HG03095 (cell line): ENCODE measurements around the gene MICALL2.

Experiments used
- ATAC-seq: cut with Tn5 transposase; IDR thresholded peaks from one replicate; pipeline ENCODE4 v1.9.1; 2021; ENCODE audit warnings: moderate library complexity; ENCODE audit not compliant: unreplicated experiment

MICALL2 gene

DNA sequence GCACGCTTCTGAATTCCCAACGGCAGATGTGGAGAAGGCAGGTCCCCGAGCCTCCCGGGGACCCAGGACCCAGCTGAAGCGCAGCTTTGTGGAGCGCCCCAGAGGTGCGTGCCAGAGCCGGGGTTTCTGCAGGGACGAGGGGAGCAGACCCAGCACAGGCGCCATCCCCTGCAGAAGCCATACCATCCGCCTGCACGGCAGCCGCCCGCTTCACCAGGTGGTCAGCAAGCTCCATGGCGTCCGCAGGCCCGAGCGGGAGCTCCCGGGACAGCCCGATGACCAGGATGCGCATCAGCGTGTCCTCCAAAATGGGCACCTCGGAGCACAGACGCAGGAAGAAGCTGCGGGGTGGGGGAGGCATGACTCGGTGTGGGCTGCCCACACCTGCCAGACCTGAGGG is 34.3 kb upstream of the MICALL2 start:
- ATAC-seq, result no peak

DNA sequence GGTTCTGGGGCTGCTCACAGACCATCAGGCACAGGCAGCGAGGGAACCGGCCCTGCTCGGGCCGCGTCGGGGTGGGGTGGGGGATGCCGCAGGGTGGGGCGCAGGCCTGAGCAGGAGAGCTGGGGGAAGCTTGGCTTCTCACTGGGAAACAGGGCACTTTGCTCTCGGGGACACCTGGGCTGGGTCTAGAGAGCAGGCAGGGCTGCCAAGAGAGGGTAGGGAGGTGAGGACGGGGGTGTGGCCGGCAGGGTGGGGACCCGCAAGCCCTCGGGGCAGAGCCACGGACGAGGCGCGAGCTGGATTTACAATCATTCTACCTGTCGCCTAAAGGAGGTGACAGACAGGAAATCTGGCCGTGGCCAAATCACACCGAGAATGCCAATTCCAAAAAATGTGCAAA is 33.9 kb upstream of the MICALL2 start:
- no peak for ATAC-seq

DNA sequence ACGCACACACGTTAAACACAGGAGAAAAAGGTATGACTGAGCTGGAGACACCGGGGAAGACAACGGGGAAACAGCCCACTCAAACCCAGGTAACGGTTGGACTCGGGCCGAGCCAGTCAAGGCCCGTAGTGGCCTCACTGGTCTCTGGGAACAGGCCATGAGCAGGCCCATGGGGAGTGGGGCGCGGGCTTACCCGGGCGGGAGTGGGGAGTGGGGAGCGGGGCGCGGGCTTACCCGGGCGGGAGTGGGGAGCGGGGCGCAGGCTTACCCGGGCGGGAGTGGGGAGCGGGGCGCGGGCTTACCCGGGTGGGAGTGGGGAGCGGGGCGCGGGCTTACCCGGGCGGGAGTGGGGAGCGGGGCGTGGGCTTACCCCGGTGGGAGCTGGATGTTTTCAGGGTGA is 33.4 kb upstream of the MICALL2 start:
- ATAC-seq, result no peak

DNA sequence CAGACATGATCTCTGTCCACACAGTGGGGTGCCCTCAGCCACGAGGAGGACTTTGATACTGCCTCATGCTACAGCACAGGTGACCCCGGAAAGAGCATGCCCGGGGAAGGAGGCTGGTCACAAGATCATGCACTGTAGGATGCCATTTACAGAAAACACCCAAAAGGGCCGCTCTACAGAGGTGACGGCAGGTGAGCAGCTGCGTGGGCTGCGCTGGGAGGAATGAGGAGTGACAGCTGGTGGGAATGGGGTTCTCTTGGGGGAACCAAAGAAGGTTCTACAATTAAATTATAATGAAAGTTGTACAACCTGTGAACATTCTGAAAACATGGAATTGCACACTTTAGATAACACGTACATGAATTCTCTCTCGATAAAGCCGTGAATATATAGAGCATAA is 33.0 kb upstream of the MICALL2 start:
- ATAC-seq, result no peak

DNA sequence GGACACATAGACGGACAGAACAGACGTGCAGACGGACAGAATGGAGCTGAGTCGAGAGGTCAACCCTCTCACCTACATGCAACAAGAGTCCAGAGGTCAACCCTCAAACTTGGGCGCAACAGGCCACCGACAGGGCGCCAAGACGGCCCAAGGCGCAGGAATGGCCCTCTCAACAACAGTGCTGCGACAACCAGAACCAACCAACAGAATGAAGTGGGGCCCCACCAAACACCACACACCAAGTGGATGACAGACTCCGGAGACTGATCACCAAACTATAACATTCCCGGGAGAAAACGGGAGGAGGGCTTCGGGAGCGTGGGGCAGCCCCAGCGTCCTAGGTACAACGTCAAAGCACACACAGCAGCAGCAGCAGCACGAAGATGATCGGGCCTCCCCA is 31.6 kb upstream of the MICALL2 start:
- ATAC-seq, result no peak

DNA sequence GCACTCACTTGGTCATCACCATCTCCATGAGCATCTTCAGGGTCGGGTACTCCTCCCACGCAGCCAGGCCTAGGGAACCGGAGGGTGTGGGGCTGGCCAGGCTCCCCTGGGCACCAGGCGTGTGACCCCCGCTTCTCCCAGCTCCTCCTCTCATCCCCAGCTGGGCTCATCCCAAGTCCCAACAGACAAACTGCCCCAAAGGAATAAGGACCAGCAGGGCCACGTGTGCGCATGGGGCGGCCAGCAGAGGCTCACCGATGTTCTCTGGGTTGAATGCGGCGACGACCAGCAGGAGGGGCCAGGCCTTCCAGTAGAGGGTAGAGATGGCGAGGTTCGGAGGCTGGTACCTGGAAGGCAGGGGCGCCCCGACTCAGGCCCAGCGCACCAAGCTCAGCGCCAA is 30.1 kb upstream of the MICALL2 start:
- no peak for ATAC-seq

DNA sequence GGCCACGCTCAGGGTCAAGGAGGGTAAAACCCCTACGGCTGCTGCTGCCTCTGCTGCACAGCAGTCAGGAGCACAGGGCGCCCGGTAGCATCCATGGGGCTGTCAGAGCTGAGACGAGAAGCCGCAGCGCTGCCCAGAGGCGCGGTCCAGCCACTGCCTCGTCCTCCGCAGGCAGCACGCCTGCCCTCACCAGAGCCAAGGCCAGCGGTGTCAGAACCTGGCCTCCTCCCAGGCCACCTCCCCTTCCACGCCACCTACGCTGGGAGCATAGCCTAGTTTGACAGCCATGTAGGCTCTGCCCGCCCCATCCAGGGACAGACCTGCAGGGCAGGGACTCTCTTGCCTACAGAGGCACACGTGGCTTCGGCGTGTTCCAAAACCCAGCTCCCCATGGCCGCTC is 28.7 kb upstream of the MICALL2 start:
- no peak for ATAC-seq

DNA sequence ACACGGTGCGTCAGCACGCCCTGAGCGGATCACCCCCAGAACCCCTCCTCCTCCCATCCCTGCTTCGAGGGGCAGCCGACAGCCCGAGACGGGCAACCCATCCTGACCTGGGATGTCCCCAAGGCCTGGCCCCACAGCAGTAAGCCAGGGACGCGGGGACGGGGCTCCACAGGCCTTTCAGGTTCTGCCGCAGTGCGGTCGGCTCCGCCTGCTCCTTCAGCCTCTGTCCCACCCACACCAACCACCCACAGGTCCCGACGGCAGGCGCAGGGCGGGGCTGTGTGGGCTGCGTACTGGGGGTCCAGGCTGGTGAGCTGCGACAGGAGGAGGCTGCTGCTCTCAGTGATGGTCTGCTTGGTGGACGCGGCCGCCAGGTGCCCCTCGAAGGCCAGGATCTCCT is 28.2 kb upstream of the MICALL2 start:
- ATAC-seq, result no peak

DNA sequence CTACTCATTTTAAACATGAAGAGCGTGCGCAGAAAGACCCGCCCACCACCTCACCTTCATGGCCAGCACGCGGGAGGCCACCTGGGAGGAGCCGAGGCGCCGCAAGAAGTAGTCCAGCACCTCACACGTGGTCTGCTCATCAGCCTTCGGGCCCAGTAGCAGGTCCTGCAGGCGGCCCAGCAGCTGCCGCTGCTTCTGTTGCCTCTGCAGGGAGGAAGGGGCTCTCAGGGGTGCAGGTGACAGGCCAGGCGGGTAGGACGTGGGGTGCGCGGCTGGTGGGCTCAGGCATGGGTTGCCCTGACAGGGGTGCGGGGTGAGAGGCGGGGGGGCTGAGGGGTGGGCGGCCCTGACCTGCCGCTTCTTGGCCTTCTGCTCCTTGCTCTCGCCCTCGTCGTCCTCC is 27.3 kb upstream of the MICALL2 start:
- ATAC-seq, result no peak

DNA sequence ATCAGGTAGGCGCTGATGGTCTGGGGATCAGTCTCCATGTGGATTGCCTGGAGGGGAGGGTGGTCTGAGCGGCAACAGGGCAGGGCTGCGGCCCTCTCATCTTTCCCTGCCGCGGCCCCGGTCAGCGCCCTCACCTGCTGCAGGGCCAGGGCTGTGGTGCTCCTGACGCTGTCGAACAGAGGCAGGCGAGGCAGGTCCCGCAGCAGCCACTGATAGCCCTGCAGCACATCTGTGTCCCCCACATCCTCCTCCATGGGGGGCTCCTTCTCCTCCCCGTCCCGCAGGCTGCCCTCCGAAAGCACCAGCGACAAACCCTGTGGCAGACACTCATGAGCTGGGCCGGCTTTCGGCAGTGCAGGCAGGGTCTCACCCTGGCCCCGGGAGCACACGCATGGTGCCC is 25.9 kb upstream of the MICALL2 start:
- no peak for ATAC-seq

DNA sequence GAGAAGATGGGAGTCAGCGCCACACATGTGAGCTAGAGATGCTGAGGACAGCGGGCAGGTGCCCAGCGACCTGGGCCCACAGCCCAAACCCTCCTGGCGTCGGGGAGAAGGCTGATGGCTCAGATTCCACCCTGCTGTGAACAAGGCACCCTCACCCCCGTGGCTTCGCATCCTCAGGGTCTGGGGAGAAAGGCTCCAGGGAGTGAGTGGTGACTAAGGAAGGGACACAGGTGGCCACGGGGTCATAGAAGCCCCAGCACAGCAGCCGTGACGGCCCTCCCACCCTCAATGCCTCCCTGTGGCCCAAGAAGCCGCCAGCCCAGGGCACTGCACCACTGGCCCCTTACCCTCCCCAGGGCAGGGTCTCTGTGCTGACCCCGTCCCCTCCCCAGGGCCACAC is 25.3 kb upstream of the MICALL2 start:
- no peak for ATAC-seq

DNA sequence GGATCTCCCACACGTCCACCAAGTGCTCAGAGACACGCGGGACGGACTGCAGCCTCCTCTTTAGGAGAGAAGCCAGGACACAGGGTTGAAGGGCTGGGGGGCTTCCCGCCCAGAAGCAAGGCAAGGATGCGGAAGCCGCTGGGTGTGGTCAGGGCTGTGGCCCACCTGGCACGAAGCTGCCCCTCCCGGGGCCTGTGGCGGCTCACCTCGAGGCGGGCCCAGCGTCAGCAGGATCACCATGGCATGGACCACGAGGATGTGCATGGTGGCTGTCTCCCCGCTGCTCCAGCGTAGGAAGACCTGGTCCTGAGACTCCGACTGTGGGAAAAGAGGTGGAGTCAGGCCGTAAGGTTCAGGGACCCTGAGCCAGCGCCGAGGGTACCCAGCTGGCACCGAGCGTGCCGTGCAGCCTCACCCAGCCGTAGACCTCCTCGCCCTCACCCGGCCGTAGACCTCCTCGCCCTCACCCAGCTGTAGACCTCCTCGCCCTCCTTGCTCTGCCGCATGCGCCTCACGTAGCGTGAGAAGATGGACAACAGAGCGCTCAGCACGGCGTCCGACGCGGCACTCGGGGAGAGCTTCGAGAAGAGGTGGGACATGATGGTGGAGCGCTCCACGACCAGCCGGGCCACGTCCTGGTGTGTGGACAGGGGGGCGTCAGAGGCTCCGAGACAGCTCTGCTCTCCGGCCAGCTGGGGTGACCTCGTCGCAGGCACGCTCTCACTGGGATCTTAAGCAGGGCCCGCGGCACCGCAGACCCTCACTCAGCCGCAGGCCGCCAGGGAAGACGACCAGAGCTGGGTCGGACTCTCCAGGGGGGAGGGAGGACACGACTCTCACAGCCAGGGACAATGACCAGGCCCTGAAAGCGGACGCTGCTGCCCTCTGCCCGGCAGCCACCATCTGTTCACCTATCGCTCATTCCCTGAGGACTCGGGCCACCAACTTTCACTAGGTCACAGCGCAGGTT is 24.6 kb upstream of the MICALL2 start:
- no peak for ATAC-seq

DNA sequence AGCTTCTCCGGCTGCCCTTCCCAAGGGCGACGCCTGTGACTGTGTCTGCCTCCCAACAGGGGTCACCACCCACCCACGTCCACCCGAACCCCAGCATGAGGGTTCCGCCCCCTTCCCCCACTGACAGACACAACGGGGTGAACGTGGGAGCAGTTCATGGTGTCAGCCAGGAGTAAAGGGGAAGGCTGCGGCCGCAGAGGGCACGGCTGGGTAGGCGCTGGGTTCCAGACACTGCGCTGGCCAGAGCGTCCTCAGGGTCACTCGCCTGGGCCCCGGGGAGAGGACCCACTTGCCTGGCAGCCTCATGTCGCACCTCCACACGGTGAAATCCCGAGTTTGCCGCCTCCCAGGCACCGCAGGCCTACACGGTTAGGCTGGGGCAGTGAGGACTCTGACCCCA is 23.8 kb upstream of the MICALL2 start:
- ATAC-seq, result no peak

DNA sequence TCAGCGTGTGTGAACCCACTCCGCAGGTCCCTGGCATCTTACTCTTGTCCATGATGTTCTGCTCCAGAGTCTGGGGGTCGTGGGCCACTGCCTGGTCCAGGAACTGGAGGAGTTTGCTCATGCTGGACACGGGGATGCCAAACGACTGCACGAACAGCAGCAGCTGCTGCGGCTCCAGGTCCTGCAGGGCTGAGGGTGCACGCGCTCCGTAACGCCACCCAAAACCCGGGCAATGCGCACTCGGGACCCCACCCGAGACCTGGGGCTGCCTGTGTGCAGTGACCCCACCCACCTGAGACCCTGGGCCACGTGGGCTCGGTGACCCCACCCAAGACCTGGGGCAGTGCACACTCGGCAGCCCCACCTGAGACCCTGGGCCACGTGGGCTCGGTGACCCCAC is 22.0 kb upstream of the MICALL2 start:
- ATAC-seq, result no peak

DNA sequence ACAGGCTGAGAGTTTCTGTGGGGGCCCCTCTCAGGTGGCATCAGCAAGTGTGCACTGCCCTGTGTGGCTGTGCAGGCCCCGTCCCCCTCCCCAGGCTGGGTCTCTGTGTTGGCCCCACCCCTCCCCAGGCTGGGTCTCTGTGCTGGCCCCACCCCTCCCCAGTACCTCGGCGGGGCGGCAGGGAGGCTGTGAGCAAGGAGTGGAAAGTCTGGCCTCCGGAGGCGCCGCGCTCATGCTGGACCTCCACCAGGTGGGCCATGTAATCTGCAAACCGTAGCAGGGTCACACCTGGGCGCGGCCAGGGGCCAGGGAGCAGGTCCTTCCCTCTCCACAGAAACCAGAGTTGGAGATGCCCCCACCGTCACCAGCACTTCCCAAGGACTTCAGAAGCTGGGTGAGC is 21.4 kb upstream of the MICALL2 start:
- no peak for ATAC-seq

DNA sequence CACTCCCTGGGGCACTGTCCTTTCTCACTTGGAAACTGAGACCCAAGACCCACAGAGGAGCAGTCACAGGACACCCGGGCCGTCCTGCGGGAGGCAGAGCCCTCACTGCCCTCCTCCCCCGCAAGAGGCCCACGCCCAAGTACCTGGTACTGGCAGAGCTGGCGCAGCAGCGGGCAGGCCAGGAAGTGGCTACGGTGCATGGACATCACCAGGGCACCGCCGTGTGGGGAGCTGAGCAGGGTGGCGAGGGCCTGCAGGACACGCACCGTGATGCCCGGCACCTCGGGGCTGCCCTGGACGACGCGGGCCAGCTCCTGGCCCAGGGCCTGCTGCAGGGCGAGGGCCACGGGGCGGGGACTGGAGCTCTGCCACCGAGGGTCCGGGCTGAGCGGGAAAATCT is 20.0 kb upstream of the MICALL2 start:
- no peak for ATAC-seq

DNA sequence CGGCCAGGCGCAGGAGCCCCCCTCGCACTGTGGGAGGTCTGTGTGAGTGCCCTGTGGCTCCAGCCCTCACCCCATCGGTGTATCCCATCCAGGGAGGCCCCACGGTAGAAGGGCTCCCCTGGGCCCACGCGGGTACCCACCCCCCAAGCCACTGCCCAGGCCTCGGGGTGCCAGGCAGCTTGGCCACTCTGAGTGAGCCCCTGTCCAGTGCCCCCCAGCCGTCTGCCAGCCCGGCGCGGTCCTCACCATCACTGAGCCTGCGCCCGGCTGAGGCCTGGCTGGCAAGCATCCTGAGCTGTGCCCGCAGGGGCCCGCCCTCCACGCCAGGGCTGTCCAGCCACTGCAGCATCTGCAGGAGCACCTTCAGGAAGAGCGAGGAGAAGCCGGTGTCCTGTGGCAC is 19.2 kb upstream of the MICALL2 start:
- no peak for ATAC-seq

DNA sequence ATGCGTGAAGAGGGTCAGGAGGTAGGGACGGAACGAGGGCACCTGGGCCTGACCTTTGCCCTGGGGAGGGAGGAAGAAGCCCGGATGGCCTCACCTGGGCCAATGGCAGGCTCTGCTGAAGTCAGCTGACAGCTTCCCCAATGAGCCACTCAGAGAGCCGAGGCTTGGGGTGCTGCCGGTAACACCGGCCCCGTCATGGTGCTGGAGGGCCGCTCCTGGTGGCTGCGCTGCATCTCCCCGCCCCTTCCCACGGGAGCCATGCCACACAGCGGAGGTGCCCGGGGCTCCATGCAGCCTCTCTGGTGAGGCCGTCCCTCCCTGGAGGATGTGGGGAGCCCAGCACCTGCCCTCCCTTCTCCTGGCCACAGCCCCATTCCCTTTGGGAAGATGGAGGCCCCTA is 17.6 kb upstream of the MICALL2 start:
- no peak for ATAC-seq

DNA sequence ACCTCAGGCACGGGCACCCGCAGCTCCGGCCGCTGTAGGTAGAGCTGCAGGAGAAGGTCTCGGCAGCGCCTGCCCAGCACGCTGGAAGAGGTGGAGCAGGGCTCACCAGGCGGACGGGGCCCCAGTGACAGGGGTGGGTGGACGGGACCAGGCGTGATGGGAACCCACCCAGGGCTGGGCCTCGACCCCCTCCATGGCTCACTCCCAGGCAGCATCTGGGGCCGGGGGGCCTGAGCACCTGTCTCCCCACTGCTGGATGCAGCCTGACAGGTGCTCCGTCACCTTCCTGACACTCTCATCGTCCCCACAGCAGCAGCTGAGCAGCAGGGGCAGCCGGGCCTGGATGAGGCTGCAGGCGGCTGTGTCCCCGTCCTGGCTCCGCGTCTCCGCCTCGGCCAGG is 16.7 kb upstream of the MICALL2 start:
- ATAC-seq, result no peak

DNA sequence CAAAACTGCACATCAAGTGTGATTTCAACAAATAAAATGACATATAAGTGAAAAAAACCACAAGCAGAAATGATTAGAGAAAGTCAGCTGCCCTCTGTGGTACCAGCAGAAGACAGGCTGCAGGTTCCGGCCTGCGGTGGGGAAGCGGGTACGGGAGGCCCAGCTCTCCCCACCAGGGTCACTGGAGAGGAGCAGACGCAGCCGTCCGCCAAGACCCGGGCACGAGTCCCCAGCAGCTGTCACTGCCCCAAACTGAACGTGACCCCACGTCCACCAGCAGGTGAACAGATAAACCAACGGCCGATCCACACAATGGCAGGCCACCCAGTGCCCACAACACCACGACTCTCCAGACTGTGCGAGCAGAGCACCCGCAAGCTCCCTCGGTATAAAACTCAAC is 16.1 kb upstream of the MICALL2 start:
- no peak for ATAC-seq

DNA sequence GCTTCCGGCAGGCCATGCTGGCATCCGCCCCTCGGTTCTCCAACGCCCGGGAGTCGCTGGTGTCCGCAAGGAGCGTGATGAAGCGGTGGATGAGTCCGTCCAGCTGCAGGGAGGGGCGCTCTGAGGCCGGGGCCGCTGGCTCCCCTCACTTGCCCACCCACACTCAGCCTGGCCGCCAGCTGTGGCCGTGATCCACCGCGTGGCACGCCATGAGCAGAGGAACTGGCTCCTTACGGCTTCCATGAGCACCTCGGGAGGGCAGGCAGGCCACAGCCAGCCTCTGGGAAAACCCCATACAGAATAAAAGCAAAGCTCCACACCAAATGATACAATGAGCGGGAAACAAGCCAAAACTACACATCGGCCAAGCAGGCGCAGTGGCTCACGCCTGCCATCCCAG is 15.5 kb upstream of the MICALL2 start:
- no peak for ATAC-seq

DNA sequence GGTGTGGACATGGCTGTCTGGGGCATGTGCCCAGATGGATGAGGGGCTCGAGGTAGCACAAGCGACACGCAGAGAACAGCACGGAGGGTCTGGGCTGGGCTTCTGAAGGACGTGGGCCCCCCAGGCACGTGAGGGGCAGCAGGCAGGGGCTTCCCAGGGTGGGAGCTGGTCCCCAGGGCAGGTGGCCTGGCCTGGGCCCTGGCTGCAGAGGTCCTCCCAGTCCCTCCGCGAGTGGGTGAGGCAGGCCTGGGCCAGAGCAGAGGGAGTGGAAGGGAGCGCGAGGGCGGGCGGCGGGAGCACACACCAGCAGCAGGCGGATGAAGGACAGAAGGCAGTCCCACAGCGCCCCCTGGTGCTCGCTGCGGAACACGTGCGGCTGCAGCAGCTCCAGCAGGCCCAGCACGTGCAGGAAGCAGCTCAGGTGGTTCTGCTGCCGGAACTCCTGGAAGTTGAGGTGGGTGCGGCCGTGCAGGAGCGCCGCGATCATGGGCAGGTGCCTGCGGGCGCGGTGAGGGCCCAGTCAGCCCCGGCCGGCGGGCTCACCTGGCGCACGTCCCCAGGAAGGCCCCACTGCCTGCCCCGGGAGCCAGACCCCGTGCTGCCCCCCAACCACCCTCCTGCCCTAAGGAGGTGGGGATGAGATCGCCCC is 14.7 kb upstream of the MICALL2 start:
- no peak for ATAC-seq

DNA sequence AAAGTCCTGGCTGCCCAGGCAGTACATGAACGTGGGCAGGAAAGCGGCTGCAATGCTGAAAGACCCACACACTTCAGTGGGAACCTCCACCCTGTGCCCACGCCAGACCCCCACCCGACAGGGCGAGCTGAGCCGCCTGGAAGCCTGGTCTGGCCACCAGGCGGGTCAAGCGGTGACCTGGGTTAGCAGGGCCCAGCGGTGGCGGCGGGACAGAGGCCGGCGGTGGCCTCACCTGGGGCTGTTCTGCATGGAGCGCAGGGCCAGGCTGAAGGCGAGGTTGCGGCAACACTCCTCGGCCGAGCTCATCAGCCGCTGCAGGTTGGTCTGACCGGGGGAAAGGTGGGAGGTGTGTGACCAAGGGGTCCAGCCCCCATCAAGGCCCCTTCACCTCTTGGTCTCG is 11.6 kb upstream of the MICALL2 start:
- ATAC-seq, result no peak
